Trophoblast cell (in vitro differentiated cells and primary cell): Measurements from ENCODE around the gene ZNF337.

Experiments used
- DNase-seq, 2 donors: peaks; one replicate each; pipeline ENCODE4 v3.0.0-alpha.2; 2016
- H2AFZ ChIP-seq: 2 replicates; pipeline ENCODE4 v1.6.1; 2013; ENCODE audit warnings: low read length, moderate library complexity, mild to moderate bottlenecking; ENCODE audit not compliant: insufficient read depth, poor library complexity
- H2AK5ac ChIP-seq: 2 replicates; pipeline ENCODE4 v1.6.1; 2013; ENCODE audit warnings: mild to moderate bottlenecking, low read length
- H2BK120ac ChIP-seq: 2 replicates; pipeline ENCODE4 v1.6.1; 2013; ENCODE audit warnings: low read length, mild to moderate bottlenecking, moderate library complexity; ENCODE audit not compliant: insufficient read depth, poor library complexity
- H2BK12ac ChIP-seq: 2 replicates; pipeline ENCODE4 v1.6.1; 2013; ENCODE audit warnings: mild to moderate bottlenecking, low read length, moderate library complexity
- H2BK5ac ChIP-seq: 2 replicates; pipeline ENCODE4 v1.6.1; 2013; ENCODE audit warnings: low read length, low read depth, moderate library complexity, mild to moderate bottlenecking; ENCODE audit not compliant: poor library complexity
- H3K14ac ChIP-seq: 2 replicates; pipeline ENCODE4 v1.6.1; 2013; ENCODE audit warnings: mild to moderate bottlenecking, low read length
- H3K18ac ChIP-seq: 2 replicates; pipeline ENCODE4 v1.6.1; 2013; ENCODE audit warnings: mild to moderate bottlenecking, low read length
- H3K23ac ChIP-seq: 2 replicates; pipeline ENCODE4 v1.6.1; 2013; ENCODE audit warnings: low read length
- H3K27ac ChIP-seq: 2 replicates; pipeline ENCODE4 v1.5.1; 2013; ENCODE audit warnings: low read depth, mild to moderate bottlenecking, inconsistent platforms, low read length, moderate library complexity
- H3K27me3 ChIP-seq: 2 replicates; pipeline ENCODE4 v1.6.1; 2013; ENCODE audit warnings: inconsistent platforms, mild to moderate bottlenecking, low read length, moderate library complexity; ENCODE audit not compliant: insufficient read depth
- H3K36me3 ChIP-seq, 2 experiments: 1 replicate in 1 of 2; 2 replicates in 1 of 2; pipeline ENCODE4 v1.6.1; 2013; ENCODE audit warnings: low read length in 2 of 2, mild to moderate bottlenecking in 2 of 2, moderate library complexity in 1 of 2; ENCODE audit not compliant: insufficient read depth in 2 of 2, control insufficient read depth in 1 of 2
- H3K4ac ChIP-seq: 2 replicates; pipeline ENCODE4 v1.6.1; 2013; ENCODE audit warnings: low read depth, mild to moderate bottlenecking, low read length, moderate library complexity
- H3K4me1 ChIP-seq, 2 experiments: 1 replicate in 1 of 2; 2 replicates in 1 of 2; pipeline ENCODE4 v1.6.1; 2013; ENCODE audit warnings: low read length in 2 of 2, mild to moderate bottlenecking in 2 of 2, moderate library complexity in 1 of 2; ENCODE audit not compliant: insufficient read depth in 2 of 2, control insufficient read depth in 1 of 2
- H3K4me2 ChIP-seq: 2 replicates; pipeline ENCODE4 v1.6.1; 2013; ENCODE audit warnings: inconsistent platforms, mild to moderate bottlenecking, low read length, moderate library complexity
- H3K4me3 ChIP-seq: 2 replicates; pipeline ENCODE4 v1.5.1; 2013; ENCODE audit warnings: mild to moderate bottlenecking, low read depth, low read length, inconsistent platforms
- H3K79me1 ChIP-seq: one replicate; pipeline ENCODE4 v1.6.1; 2013; ENCODE audit warnings: low read length
- H3K79me2 ChIP-seq: 2 replicates; pipeline ENCODE4 v1.6.1; 2013; ENCODE audit warnings: low read length, mild to moderate bottlenecking; ENCODE audit not compliant: control insufficient read depth, insufficient read depth, poor library complexity
- H3K9ac ChIP-seq: 2 replicates; pipeline ENCODE4 v1.6.1; 2013; ENCODE audit warnings: mild to moderate bottlenecking, low read length
- H3K9me3 ChIP-seq: 2 replicates; pipeline ENCODE4 v1.6.1; 2013; ENCODE audit warnings: low read depth, mild to moderate bottlenecking, control low read depth, inconsistent platforms, low read length; ENCODE audit not compliant: insufficient read depth
- H4K12ac ChIP-seq: 2 replicates; pipeline ENCODE4 v1.6.1; 2013; ENCODE audit warnings: low read depth, mild to moderate bottlenecking, low read length, moderate library complexity
- H4K8ac ChIP-seq: 2 replicates; pipeline ENCODE4 v1.6.1; 2013; ENCODE audit warnings: low read depth, mild to moderate bottlenecking, low read length, moderate library complexity
- H4K91ac ChIP-seq: one replicate; pipeline ENCODE4 v1.6.1; 2013; ENCODE audit warnings: low read depth, mild to moderate bottlenecking, low read length, moderate library complexity
- WGBS: extraction: QIAGEN DNeasy Blood & Tissue Kit; methylation state at CpG from one replicate; pipeline ENCODE4 v1.1.7; 2013; ENCODE audit warnings: missing lambda C conversion rate; ENCODE audit not compliant: insufficient read length, insufficient coverage; ENCODE audit errors: extremely low coverage; 5-methylcytosine and 5-hydroxymethylcytosine counted together

Gene ZNF337

DNA sequence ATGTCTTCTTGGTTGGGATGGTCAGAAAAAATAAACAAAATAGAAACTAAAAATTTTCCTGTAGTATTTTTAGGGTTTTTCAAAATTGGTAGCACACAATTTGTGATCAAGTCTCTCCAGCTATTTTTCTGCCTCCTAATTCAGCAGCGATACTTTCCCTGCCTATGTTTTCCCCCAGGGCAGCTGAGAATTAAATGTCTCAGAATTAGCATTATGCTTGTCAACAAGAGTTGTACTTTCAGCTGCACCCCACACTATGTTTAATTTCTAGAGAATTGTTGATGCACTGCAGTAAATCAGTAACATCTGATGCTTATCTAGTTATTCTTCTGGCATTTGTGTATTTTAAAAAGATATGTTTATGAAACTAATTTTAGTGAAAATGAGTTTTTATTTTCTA lies 34.2 kb upstream of the ZNF337 start:
- no peaks in the 10 kb centered on the region for H3K79me1 ChIP-seq
- H3K23ac ChIP-seq, result no peak overlapping the region
- no peak overlapping the region for H3K4ac ChIP-seq
- H3K9me3 ChIP-seq, result no peaks in the 10 kb centered on the region
- no peak overlapping the region for H2BK5ac ChIP-seq
- no peak overlapping the region for H4K12ac ChIP-seq
- H2BK120ac ChIP-seq, result no peak overlapping the region
- no peaks in the 10 kb centered on the region for H3K27me3 ChIP-seq
- H4K8ac ChIP-seq, result no peak overlapping the region
- H3K18ac ChIP-seq, result no peak overlapping the region
- H3K14ac ChIP-seq, result no peak overlapping the region
- no peak for DNase-seq
- H4K91ac ChIP-seq, result no peak overlapping the region
- H3K27ac ChIP-seq, result no peak overlapping the region
- H2AFZ ChIP-seq, result no peak overlapping the region
- no peak overlapping the region for H3K9ac ChIP-seq
- H3K4me1 ChIP-seq, result no peaks in the 10 kb centered on the region
- WGBS, result no CpG with 5 or more reads among the region's 1 CpG
- H3K4me2 ChIP-seq, result no peak overlapping the region
- H3K79me2 ChIP-seq, result no peaks in the 10 kb centered on the region
- H3K36me3 ChIP-seq, result no peaks in the 10 kb centered on the region
- no peak overlapping the region for H3K4me3 ChIP-seq
- no peak overlapping the region for H2AK5ac ChIP-seq
- H2BK12ac ChIP-seq, result no peak overlapping the region

GRCh38 chr20:25726357-25726756 lies 29.7 kb upstream of the ZNF337 start:
- no CpG with 5 or more reads among the region's 1 CpG for WGBS
- no peak overlapping the region for H3K18ac ChIP-seq
- H4K8ac ChIP-seq, result no peak overlapping the region
- H3K27ac ChIP-seq, result no peak overlapping the region
- no peak overlapping the region for H4K12ac ChIP-seq
- H3K9me3 ChIP-seq, result no peaks in the 10 kb centered on the region
- no peak overlapping the region for H2BK5ac ChIP-seq
- H3K9ac ChIP-seq, result no peak overlapping the region
- no peak overlapping the region for H3K4me2 ChIP-seq
- H3K4ac ChIP-seq, result no peak overlapping the region
- H2AK5ac ChIP-seq, result no peak overlapping the region
- H2BK120ac ChIP-seq, result no peak overlapping the region
- no peaks in the 10 kb centered on the region for H3K36me3 ChIP-seq
- no peaks in the 10 kb centered on the region for H3K27me3 ChIP-seq
- no peak overlapping the region for H3K14ac ChIP-seq
- no peak overlapping the region for H3K4me3 ChIP-seq
- no peak for DNase-seq
- H3K4me1 ChIP-seq, result no peaks in the 10 kb centered on the region
- H2BK12ac ChIP-seq, result no peak overlapping the region
- no peaks in the 10 kb centered on the region for H3K79me2 ChIP-seq
- H2AFZ ChIP-seq, result no peak overlapping the region
- no peak overlapping the region for H4K91ac ChIP-seq
- no peaks in the 10 kb centered on the region for H3K79me1 ChIP-seq
- H3K23ac ChIP-seq, result no peak overlapping the region

DNA sequence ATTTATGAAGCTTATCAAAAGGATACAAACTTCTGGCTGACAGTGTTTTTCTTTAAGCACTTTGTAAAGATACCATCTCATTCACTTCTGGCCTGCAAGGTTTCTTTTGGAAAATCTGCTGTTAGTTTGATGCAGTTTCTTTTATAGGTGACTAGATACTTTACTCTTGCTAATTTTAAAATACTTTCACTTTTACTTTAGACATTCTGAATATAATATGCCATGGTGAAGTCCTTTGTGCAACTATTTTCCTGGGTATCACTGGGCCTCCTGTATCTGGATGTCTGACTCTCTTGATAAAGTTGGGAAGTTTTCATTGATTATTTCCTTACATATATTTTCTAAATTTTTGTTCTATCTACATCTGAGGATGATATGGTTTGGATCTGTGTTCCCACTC lies 29.0 kb upstream of the ZNF337 start:
- Histone ChIP-seq H2AK5ac (no peak overlapping the region), H3K9ac (no peak overlapping the region), H3K4me3 (no peak overlapping the region), H4K8ac (no peak overlapping the region), H2BK12ac (no peak overlapping the region), H3K79me1 (no peaks in the 10 kb centered on the region), H3K18ac (no peak overlapping the region), H3K36me3 (no peaks in the 10 kb centered on the region), H3K9me3 (no peaks in the 10 kb centered on the region), H3K79me2 (no peaks in the 10 kb centered on the region), H3K27ac (no peak overlapping the region), H3K23ac (no peak overlapping the region), H4K91ac (no peak overlapping the region), H3K14ac (no peak overlapping the region), H3K27me3 (no peaks in the 10 kb centered on the region), H2BK5ac (no peak overlapping the region), H3K4me1 (no peaks in the 10 kb centered on the region), H4K12ac (no peak overlapping the region), H3K4ac (no peak overlapping the region), H2AFZ (no peak overlapping the region), H2BK120ac (no peak overlapping the region), H3K4me2 (no peak overlapping the region)
- no peak for DNase-seq

GRCh38 chr20:25723975-25724374 lies 27.3 kb upstream of the ZNF337 start:
- no peak overlapping the region for H3K4me3 ChIP-seq
- no peaks in the 10 kb centered on the region for H3K27me3 ChIP-seq
- no peak overlapping the region for H4K8ac ChIP-seq
- no peaks in the 10 kb centered on the region for H3K79me1 ChIP-seq
- DNase-seq, result no peak
- no peaks in the 10 kb centered on the region for H3K36me3 ChIP-seq
- H3K9me3 ChIP-seq, result peaks cover 3% of the 10 kb centered on the region
- H4K91ac ChIP-seq, result no peak overlapping the region
- H3K79me2 ChIP-seq, result no peaks in the 10 kb centered on the region
- no peak overlapping the region for H2BK5ac ChIP-seq
- no peak overlapping the region for H3K27ac ChIP-seq
- no peak overlapping the region for H2BK12ac ChIP-seq
- H4K12ac ChIP-seq, result no peak overlapping the region
- H3K23ac ChIP-seq, result no peak overlapping the region
- no peak overlapping the region for H2AK5ac ChIP-seq
- no peak overlapping the region for H2BK120ac ChIP-seq
- H2AFZ ChIP-seq, result no peak overlapping the region
- no peak overlapping the region for H3K4me2 ChIP-seq
- H3K9ac ChIP-seq, result no peak overlapping the region
- H3K4me1 ChIP-seq, result no peaks in the 10 kb centered on the region
- H3K18ac ChIP-seq, result no peak overlapping the region
- no peak overlapping the region for H3K4ac ChIP-seq
- WGBS, result no CpG with 5 or more reads among the region's 2 CpGs
- H3K14ac ChIP-seq, result no peak overlapping the region

GRCh38 chr20:25720285-25720684 lies 23.6 kb upstream of the ZNF337 start:
- H3K79me1 ChIP-seq, result no peaks in the 10 kb centered on the region
- H3K4me3 ChIP-seq, result no peak overlapping the region
- no peak overlapping the region for H3K23ac ChIP-seq
- no peak overlapping the region for H3K27ac ChIP-seq
- no peak overlapping the region for H2BK120ac ChIP-seq
- H3K4ac ChIP-seq, result no peak overlapping the region
- no peak overlapping the region for H4K8ac ChIP-seq
- H3K4me1 ChIP-seq, result no peaks in the 10 kb centered on the region
- H4K12ac ChIP-seq, result no peak overlapping the region
- no peak overlapping the region for H2BK12ac ChIP-seq
- no peak overlapping the region for H3K9ac ChIP-seq
- no peak overlapping the region for H3K4me2 ChIP-seq
- H3K79me2 ChIP-seq, result no peaks in the 10 kb centered on the region
- H2AFZ ChIP-seq, result no peak overlapping the region
- H3K9me3 ChIP-seq, result peaks cover 3% of the 10 kb centered on the region
- H3K27me3 ChIP-seq, result no peaks in the 10 kb centered on the region
- no CpG with 5 or more reads among the region's 7 CpGs for WGBS
- H3K18ac ChIP-seq, result no peak overlapping the region
- no peak for DNase-seq
- no peaks in the 10 kb centered on the region for H3K36me3 ChIP-seq
- H3K14ac ChIP-seq, result no peak overlapping the region
- H4K91ac ChIP-seq, result no peak overlapping the region
- no peak overlapping the region for H2BK5ac ChIP-seq
- H2AK5ac ChIP-seq, result no peak overlapping the region
